ENCODE data around the gene SLC38A1.
"Not testable (repeated sequence)": the region's sequence is repeated elsewhere in the genome, so short reads cannot be mapped to it uniquely, and the experiment has no call there.

SLC38A1 gene

DNA sequence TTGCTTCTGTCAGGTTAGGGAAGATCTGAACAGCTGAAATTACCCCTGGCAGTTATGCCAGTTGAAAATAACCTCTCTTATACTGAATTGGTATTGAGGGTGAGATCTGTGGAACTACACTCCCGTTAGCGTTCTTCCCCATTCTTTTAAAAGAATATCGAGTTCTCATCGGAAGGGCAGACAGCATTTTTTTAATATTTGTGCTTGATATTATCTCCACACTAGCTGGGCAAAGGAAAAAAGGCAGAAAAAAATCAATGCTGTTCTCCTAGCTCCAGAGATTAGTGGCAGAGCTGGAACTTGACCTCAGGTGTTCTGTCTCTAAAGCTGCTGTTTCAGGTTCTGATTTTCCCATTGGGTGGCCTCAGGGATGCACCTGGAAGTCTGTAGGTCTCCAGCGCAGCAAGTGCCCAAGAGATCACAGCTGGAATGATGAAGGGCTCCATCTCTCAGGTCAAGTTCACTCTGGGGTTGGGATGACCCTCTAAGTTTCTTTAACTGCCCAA lies 67.5 kb downstream of the SLC38A1 start:
- DNase-seq, result no peak

DNA sequence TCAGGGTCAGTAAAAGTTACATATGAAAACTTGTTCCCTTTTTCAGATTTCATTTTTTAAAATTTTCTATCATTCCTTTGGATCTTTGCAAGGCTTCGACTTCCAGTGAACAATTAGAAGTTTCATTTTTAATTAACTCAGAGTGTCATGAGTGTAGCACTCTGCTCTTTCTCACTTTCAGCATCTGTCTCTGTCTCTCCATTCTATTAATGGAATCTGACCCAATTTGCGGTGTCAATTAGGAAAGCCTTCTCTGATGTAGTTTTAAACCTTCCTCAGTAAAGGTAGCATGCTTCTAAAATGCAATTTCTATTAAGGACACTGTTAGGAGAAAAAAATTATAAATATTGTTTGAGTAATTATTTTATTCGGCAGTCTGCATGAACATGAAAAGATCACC lies 68.3 kb downstream of the SLC38A1 start:
- no peak for DNase-seq

DNA sequence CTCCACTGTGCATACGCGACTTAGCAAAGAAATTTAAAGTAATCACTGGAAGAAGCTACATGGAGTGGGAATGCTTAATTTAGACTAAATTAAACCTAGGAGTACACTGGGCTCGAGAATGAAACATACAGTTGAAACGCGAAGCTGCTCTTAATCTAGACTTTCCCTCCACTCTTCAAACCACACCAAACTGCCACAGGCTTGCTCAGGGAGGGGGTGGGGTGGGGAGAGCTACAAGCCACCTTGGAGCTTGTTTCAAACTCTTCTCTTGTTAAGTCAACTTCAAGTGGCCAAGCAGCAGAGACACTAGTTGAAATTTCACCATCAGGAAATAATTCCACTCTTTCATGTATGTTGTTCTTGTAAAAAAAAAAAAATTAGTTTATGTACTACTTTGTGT lies 69.9 kb downstream of the SLC38A1 start:
- no peak for DNase-seq

DNA sequence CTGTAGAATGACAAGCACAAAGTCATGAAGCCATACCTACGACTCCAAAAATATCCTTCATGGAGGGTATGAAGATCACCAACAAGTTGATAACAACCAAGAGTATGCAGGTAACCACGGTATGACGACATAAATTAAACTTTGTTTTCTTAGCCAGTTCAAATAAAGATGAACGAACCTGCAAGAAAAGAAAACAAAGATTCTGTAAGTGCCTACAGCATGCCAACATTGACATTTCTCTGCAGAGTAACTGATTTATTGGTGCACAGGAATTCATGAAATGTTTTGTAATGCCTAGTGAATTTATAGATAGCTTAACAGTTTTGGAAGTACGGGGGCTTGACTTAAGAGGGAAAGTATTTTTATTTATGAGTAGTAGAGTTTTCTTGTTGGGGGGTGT lies 71.0 kb downstream of the SLC38A1 start:
- DNase-seq, result no peak

DNA sequence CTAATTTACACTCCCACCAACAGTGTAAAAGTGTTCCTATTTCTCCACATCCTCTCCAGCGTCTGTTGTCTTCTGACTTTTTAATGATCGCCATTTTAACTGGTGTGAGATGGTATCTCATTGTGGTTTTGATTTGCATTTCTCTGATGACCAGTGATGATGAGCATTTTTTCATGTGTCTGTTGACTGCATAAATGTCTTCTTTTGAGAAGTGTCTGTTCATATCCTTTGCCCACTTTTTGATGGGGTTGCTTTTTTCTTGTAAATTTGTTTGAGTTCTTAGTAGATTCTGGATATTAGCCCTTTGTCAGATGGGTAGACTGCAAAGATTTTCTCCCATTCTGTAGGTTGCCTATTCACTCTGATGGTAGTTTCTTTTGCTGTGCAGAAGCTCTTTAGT lies 78.3 kb downstream of the SLC38A1 start:
- DNase-seq, result not testable (repeated sequence)

DNA sequence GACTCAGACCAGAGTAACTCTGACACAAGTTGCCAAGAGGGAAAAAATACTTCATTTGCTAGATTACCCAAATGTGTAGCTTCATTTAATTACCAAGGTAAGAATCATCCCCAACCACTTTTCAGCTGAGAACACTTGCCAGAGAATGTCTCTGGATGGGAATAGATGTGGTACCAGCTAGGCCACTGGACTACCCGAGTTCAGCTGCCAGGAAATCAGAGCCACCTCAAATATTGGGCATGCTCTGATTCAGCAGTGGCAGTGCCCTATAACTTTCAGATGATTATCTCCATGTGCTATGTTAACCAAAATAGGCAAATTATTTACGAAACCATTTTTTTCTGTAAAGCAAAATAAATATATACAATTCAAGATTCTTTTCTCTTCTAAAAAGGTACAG lies 80.7 kb downstream of the SLC38A1 start:
- DNase-seq, result no peak

DNA sequence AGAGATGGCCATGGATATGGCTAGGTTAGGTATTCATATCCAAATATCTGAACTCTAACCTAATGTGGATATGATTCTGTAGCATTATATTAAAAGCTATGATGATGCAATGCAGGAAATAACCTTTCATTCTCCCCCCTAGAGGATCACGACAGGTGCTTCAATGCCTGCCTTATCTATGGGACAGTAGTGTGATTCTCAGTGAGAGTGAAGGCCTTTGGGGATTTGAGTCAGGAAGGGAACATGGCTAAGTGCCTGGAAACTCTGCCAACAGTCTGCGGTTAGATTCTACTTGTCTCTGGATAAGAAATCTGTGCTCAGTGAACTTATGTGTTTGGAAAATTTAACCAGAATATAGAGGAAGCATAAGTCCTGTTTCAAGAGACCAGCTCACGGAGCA lies 81.8 kb downstream of the SLC38A1 start:
- no peak for DNase-seq

DNA sequence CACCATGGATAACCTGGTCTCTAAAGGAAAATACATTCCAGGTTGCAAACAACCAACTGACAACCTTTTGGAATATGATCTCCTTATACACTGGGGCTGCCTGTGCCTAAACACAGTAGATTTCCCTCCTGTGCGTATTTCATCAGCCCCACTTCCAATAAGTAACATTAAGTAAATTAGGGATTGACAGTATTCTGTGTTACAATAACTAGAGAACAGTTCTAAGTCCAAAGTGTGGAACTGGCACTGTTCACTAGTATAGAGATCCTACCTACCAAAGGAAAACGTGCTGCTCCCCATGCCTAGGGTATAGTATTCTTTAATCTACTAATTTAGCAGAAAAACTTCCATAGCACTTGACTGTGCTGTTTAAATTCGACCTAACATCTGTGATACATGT lies 82.8 kb downstream of the SLC38A1 start:
- DNase-seq, result no peak

DNA sequence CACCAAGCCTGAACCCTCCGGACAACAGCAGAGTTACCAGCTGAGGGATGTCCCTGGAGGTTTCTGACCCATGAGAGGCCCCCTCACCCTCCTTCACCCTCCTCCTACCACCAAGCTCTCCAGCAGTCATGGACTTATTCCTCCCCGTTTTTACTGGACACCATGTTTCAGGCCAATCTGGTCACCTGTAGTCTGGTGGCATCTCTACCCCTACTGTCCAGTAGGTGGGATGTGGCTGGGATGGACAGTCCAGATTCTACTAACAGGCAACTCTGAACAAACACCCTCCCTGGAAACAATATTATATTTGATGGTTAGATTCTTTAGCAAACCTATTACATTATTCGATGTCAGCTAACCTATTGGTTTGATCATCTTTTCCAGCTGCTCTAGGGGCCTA lies 83.2 kb downstream of the SLC38A1 start:
- no peak for DNase-seq

DNA sequence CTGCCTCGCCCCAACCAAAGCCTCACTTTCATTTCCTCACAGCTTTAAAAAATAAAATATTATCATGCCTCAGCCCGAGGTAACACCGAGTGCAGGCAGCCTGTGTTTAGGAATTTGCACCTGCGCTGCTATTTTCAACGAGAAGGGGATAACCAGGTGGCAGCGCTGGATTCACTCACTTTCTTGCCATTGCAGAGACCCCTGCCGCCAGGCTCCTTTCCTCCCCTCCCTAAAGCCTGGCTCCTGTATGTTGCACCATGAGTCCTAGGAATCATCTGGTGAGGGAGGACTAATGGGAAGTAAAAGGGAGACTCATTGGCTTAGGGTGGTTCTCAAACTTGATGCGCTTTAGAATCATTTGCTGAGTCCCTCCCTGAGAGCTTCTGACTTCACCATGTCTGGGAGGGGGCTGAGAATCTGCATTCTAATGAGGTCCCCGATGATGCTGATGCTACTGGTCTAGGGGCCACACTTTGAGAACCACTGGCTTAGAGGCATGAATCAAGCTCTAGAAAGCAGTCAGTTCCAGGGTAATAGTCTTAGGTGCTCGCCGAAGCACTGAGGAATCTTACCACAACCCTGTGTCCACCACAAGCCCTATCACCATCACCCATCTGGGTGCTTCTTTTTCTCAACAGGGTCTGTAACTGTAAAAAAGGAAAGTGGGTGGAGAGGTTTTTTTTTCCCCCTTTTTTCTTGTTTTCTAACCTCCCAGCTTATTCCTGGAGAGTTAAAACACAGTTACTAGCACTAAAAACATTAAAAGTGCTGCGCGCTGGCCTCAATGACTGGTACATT lies 83.8 kb downstream of the SLC38A1 start:
- no peak for DNase-seq

DNA sequence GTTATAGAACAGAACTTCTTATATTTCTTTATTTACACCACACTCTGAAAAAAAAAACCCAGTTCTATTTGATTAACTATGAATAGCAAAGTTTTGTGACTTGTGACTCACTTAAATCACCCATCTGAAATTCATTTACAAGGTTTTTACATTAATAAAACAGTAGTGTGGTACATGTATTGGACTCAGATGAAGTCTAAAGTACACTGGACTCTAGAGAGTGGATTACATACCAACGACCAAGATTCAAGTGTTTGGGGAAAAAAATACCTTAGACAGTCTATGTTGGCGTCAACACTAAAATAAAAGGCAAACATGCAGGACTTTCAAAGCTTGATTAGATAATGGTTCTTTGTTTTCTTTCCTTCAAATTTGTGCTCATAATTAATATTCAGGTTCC lies 85.7 kb downstream of the SLC38A1 start:
- no peak for DNase-seq

DNA sequence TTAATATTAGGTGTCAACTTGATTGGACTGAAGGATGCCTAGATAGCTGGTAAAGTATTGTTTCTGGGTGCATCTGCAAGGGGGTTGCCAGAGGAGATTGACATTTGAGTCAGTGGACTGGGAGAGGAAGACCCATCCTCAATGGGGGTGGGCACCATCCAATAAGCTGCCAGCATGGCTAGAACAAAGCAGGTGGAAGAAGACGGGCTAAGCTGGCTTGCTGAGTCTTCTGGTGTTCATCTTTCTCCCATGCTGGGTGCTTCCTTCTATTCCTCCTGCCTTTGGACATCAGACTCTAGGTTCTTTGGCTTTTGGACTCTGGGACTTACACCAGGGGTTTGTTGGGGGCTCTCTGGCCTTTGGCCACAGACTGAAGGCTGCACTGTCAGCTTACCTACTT lies 87.4 kb downstream of the SLC38A1 start:
- no peak for DNase-seq

DNA sequence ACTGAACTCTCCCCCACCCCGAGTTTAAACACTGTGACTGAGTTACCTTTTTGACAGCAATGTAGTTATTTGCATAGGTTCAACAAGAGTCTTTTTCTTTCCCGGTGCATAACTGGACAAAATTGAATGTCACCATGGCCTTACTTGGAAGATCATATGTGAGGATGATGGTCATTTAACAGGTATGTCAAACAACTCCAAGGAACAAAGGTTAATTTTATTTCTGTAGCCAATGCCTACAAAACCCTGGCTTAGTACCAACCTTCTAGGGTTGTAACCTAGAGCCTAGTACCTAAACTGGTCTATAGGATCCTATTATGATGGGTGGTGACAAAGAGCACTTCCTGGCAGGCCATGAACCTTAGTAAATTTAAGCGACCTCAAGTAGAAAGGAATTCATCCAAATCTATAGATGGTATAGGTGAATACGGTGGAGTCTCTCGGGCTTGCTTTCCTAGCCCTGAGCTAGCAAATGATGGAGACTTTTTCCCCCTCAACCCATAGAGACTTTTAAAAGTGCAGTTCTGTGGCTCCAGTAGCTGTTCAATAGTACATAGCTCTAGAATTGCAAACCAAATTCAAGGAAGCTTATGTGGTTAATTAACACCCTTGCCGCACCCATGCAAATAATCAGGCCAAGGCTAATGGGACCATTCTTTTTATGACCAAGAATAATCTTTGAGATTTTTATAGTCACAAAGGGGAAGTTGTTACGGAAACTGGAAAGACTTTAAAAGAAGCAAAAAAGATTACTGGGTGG lies 89.0 kb downstream of the SLC38A1 start:
- DNase-seq, result no peak

DNA sequence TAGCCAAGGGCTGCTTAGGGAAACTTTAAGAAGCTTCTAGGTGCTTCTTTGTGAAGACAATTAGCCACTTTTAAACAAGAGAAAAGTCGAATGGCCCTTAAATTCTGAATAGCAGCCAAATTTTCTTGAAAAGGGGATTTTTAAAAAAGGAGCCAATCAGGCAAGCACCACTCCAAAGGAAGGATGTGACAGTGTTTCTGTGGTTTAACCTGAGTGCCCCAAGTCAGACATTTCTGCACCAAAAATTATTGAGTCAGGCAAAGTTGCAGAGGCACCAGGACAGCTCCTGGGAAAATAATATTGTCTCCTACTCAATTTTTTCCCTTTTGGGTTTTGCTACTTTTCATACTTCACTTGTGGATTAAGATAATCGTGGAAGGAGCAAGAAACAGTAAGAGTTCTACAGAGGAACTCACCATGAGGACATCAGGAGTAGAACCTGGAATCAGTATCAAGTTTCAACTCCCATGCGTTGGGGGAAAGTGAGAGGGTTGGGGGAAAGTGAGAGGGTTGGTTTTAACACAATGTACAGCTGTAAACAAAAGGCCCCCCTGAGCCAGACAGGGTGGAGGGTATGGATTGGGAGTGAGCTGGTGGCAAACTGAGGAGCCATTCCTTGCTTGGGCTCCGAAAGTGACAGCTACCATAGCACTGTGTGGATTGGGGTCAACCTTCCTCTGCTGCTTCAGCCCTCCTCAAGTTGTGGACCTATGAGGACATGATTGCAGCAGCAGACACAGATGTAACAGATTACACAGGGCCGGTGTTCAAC lies 90.8 kb downstream of the SLC38A1 start:
- DNase-seq, result no peak

DNA sequence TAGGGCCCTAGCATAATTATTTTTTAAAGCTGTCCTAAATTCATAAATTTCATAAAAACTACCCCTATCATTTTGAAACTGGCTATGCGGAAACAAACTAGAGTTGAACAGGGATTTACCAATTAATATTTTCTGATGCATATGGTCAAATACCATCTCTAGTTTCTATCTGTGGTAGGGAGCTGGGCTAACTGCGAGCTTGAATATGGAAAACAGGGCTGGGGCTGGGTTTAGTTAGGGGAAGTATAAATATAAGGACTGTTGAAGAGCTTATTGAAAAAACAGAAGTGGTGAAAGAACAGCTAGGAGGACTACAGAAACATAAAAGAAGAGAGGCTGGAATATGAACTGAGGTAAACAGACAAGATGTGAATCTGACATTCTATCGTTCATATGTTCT lies 91.8 kb downstream of the SLC38A1 start:
- DNase-seq, result no peak

DNA sequence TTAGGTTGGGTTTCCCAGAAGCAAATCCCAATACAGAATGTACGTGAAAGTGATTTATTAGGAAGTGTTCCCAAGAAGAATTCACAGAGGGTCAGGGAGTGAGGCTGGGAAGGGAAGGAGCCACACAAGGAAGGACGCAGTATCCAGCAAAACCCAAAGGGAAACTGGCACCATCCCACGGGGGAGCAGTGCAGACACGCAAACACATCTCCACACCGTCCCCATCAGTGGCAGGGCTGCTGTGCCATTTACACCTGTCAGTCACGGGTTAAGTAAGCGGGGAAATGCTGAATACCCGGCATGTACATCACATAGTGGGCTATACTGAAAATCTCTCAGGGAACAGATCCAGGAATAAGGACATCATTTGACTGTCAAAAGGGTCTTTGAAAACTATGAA lies 93.9 kb downstream of the SLC38A1 start:
- no peak for DNase-seq

DNA sequence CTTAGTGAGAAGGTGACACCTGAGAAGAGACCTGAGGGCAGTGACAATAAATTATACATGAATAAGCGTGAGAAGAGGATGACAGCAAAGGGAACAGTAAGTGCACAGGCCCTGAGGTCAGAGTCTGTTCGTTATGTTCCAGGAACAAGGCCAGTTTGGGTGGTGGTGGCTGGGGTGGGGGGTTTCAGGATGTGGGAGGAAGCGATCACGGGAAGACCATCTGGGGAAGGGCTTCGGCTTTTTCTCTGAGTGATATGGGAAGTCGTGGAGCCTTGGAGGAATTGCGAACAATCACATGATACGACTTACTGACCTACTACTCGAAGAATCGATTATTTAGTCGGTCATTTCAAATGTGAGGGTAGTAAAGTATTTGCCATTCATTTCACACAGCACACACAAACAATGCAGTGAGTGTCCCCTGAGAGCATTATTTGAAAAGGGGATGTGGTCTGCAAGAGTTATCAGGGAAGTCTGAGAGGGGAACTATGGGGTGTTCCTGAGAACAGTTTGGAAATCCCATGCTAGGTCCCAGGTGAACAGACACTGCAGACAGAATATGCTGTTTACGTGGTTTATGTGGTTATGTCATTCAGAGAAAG lies 94.7 kb downstream of the SLC38A1 start:
- DNase-seq, result no peak

DNA sequence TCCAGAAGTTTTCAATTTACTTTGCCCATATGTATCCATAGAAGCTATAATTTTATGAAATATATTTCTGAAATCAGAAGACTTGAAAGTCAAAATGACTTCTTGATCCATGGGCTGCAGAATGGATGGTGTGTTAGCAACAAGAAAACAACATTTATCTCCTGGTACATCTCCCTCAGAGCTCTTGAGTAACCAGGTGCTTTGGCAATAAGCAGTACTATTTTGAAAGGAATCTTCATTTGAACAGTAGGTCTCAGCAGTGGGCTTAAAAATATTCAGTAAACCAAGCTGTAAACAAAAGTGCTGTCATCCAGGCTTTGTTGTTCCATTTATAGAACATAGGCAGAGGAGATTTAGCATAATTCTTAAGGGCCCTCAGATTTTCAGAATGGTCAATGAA lies 100.4 kb downstream of the SLC38A1 start:
- DNase-seq, result no peak

DNA sequence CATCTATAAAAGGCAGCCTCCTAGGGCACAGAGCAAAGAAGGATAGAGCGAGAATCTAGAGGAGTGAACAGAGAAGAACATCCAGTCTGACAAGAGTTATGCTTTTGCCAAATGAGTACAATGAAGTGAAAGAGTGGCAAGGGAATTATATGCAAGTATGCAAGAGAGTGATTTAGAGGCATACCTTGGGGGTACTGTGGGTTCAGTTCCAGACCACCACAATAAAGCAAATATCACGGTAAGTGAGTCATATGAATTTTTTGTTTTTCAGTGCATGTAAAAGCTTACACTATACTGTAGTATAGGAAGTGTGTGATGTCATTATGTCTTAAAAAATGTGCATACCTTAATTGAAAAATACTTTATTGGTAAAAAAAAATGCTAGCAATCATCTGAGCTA lies 101.4 kb downstream of the SLC38A1 start:
- no peak for DNase-seq

DNA sequence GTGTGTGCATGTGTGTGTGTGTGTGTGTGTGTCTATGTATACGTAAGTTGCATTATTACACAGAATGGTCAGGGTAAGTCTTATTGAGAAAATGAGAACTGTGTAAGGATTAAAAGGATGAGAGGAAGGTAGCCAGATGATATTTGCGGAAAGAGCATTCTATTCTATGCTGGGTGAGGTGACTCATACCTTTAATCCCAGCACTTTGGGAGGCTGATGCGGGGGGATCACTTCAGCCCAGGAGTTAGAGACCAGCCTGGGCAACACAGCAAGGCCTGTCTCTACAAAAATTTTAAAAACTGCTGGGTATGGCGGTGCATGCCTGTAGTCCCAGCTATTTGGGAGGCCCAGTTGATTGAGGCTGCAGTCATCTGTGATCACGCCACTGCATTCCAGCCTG lies 103.7 kb downstream of the SLC38A1 start:
- DNase-seq, result no peak

DNA sequence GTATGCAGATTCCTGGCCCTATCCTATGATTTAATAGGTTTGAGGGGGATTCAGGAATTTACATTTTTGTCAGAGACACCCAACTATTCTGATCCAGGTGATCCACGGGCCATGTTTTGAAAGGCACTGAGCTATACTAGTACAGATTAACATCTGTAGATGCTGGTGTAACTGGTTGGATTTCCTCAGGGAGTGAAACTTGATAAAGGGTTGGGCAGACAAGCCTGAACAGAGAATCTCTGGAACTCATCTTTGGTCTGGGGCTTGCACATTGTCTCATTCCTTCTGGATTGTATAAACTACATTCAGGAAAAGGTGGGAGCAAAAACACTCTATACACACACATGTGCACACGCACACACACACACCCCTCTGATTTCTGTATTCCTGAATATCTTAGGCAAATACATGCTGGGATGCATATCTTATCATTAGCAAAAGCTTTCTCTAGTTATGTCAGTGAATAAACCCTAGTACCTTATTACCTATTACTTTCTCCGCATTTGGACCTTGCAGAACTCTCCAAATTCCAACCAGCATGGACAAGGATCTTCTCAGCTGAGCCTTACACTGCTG lies 104.6 kb downstream of the SLC38A1 start:
- DNase-seq, result no peak

DNA sequence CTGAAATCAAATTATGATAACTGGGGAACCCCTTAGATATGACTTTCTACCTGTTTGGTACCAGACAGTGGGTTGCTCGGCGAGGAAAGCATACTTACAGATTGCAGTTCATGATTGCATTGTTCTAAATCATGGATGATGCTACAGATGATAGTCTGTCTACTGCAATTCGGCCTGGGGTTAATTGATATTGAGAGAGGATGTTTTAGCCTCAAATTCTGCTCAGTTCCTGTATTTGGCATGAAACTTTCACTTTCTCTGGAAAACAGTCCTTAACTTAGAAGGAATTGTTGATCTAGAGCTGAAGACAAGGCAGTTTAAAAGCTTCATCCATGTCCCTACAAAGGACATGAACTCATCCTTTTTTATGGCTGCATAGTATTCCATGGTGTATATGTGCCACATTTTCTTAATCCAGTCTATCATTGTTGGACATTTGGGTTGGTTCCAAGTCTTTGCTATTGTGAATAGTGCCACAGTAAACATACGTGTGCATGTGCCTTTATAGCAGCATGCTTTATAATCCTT lies 106.2 kb downstream of the SLC38A1 start:
- not testable (repeated sequence) for DNase-seq
